ENCODE measurements around the gene TSPAN17.
"Not testable (repeated sequence)": the region's sequence is repeated elsewhere in the genome, so short reads cannot be mapped to it uniquely, and the experiment has no call there.

The TSPAN17 gene

GRCh38 chr5:176680226-176680563 is 32.9 kb downstream of the TSPAN17 start:
- no peak for DNase-seq (ENCODE audit: low spot score)

- DNase-seq (ENCODE audit: low spot score) = no peak
These were observed 34.8 kb downstream of the TSPAN17 start for GRCh38 chr5:176682016-176682531.

GRCh38 chr5:176685010-176685409 is 37.7 kb downstream of the TSPAN17 start:
- DNase-seq (ENCODE audit: low spot score) = no peak

- no peak for DNase-seq (ENCODE audit: low spot score)
These were observed 40.0 kb downstream of the TSPAN17 start for GRCh38 chr5:176687247-176687646.

- no peak for DNase-seq (ENCODE audit: low spot score)
These were observed 40.6 kb downstream of the TSPAN17 start for GRCh38 chr5:176687881-176688280.

GRCh38 chr5:176690911-176691310 is 43.6 kb downstream of the TSPAN17 start:
- DNase-seq (ENCODE audit: low spot score) = no peak

- DNase-seq (ENCODE audit: low spot score) = no peak
These were observed 44.2 kb downstream of the TSPAN17 start for GRCh38 chr5:176691524-176691923.

- DNase-seq (ENCODE audit: low spot score) = no peak
These were observed 45.0 kb downstream of the TSPAN17 start for GRCh38 chr5:176692326-176692725.

- no peak for DNase-seq (ENCODE audit: low spot score)
These were observed 45.7 kb downstream of the TSPAN17 start for GRCh38 chr5:176692839-176693476.

- peak; percentile 9 for DNase-seq (ENCODE audit: low spot score)
These were observed 46.2 kb downstream of the TSPAN17 start for GRCh38 chr5:176693477-176693851.

GRCh38 chr5:176694146-176694545 is 46.9 kb downstream of the TSPAN17 start:
- DNase-seq (ENCODE audit: low spot score) = no peak

- no peak for DNase-seq (ENCODE audit: low spot score)
These were observed 47.3 kb downstream of the TSPAN17 start for GRCh38 chr5:176694631-176695030.

GRCh38 chr5:176695073-176695472 is 47.8 kb downstream of the TSPAN17 start:
- DNase-seq (ENCODE audit: low spot score) = no peak

GRCh38 chr5:176697267-176697933 is 50.1 kb downstream of the TSPAN17 start:
- DNase-seq (ENCODE audit: low spot score) = no peak

- no peak for DNase-seq (ENCODE audit: low spot score)
These were observed 50.8 kb downstream of the TSPAN17 start for GRCh38 chr5:176697934-176698538.

GRCh38 chr5:176699446-176699845 is 52.2 kb downstream of the TSPAN17 start:
- DNase-seq (ENCODE audit: low spot score) = not testable (repeated sequence)

GRCh38 chr5:176700239-176700847 is 53.1 kb downstream of the TSPAN17 start:
- DNase-seq (ENCODE audit: low spot score) = peak; percentile 41

GRCh38 chr5:176702671-176703641 is 55.7 kb downstream of the TSPAN17 start:
- no peak for DNase-seq (ENCODE audit: low spot score)

GRCh38 chr5:176703857-176704256 is 56.6 kb downstream of the TSPAN17 start:
- DNase-seq (ENCODE audit: low spot score) = no peak

- no peak for DNase-seq (ENCODE audit: low spot score)
These were observed 57.1 kb downstream of the TSPAN17 start for GRCh38 chr5:176704355-176704754.

- no peak for DNase-seq (ENCODE audit: low spot score)
These were observed 57.5 kb downstream of the TSPAN17 start for GRCh38 chr5:176704817-176705216.

Data from kidney tubule cell (primary cell).